PFSK-1 (cell line): Measurements from ENCODE around the gene CPSF2.

Experiments used
- FOXP2 ChIP-seq: optimal IDR thresholded peaks from 2 replicates; pipeline ENCODE3; 2011; ENCODE audit warnings: borderline replicate concordance, control low read depth, inconsistent platforms; ENCODE audit not compliant: insufficient read depth; ENCODE audit errors: extremely low read length, extremely low read depth
- POLR2AphosphoS5 ChIP-seq: IDR thresholded peaks from 2 replicates; pipeline ENCODE4 v1.6.1; 2012; ENCODE audit warnings: low read depth, mild to moderate bottlenecking, control low read depth, low read length, moderate library complexity
- REST ChIP-seq, 2 experiments: IDR thresholded peaks; 2 replicates each; pipeline versions ENCODE4 v1.6.1 to v1.8.0; 2011 to 2012; ENCODE audit warnings: low read depth in 2 of 2, low read length in 2 of 2, control low read depth in 1 of 2, inconsistent platforms in 1 of 2, mild to moderate bottlenecking in 1 of 2, moderate library complexity in 1 of 2; ENCODE audit not compliant: insufficient read depth in 1 of 2
- SIN3A ChIP-seq: IDR thresholded peaks from 2 replicates; pipeline ENCODE4 v1.6.1; 2012; ENCODE audit warnings: mild to moderate bottlenecking, low read length, moderate library complexity, borderline replicate concordance; ENCODE audit not compliant: insufficient read depth
- TAF1 ChIP-seq: IDR thresholded peaks from 2 replicates; pipeline ENCODE4 v1.6.1; 2012; ENCODE audit warnings: low read length, control low read depth, borderline replicate concordance; ENCODE audit not compliant: insufficient read depth

DNA sequence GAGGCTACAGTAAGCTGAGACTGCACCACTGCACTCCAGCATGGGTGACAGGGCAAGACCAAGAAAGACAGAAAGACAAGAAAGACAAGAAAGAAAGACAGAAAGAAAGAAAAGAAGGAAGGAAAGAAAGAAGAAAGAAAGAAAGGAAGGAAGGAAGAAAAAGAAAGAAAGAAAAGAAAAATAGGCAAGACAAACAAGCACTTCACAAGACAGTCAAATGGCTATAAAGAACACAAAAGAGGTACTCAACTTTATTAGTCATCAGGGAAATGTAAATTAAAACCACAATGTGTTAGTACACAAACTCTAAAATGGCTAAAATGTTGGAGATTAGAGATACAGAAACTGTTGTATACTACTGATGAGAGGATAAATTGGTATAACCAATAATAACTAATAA is 22.0 kb upstream of the CPSF2 start:
- TF ChIP-seq POLR2AphosphoS5 (no peak), SIN3A (no peak), REST (IDR thresholded peaks at IDR 0.05; ENCODE audit: insufficient read depth in 1 of 2, low read depth in 2 of 2, low read length in 2 of 2) (no peak), TAF1 (no peak), FOXP2 (no peak)
